GM12891 (cell line): ENCODE results near the gene BAIAP2.

Experiments used
- DNase-seq: peaks from one replicate; pipeline ENCODE4 v3.0.0; 2011; ENCODE audit warnings: low spot score; ENCODE audit not compliant: insufficient read length
- FAIRE-seq: peaks from 2 replicates; lab custom pipeline; 2011; peaks lifted over from hg19 to GRCh38; lab: Jason Lieb, UNC
- PAX5 ChIP-seq: IDR thresholded peaks from 2 replicates; pipeline ENCODE4 v1.6.1; 2011; ENCODE audit warnings: low read length, moderate library complexity, mild to moderate bottlenecking; ENCODE audit not compliant: insufficient read depth, severe bottlenecking
- POLR2A ChIP-seq: IDR thresholded peaks from 2 replicates; pipeline ENCODE4 v1.6.1; 2011; ENCODE audit warnings: low read depth, low read length, control low read depth
- POLR2AphosphoS5 ChIP-seq: IDR thresholded peaks from 2 replicates; pipeline ENCODE4 v1.6.1; 2011; ENCODE audit warnings: low read depth, low read length, control low read depth
- POU2F2 ChIP-seq: IDR thresholded peaks from 2 replicates; pipeline ENCODE4 v1.6.1; 2011; ENCODE audit warnings: low read depth, mild to moderate bottlenecking, control low read depth, low read length, moderate library complexity
- SPI1 ChIP-seq: IDR thresholded peaks from 2 replicates; pipeline ENCODE4 v1.6.1; 2011; ENCODE audit warnings: low read depth, low read length, control low read depth
- TAF1 ChIP-seq: IDR thresholded peaks from 2 replicates; pipeline ENCODE4 v1.6.1; 2011; ENCODE audit warnings: low read depth, low read length, control low read depth

The BAIAP2 gene

DNA sequence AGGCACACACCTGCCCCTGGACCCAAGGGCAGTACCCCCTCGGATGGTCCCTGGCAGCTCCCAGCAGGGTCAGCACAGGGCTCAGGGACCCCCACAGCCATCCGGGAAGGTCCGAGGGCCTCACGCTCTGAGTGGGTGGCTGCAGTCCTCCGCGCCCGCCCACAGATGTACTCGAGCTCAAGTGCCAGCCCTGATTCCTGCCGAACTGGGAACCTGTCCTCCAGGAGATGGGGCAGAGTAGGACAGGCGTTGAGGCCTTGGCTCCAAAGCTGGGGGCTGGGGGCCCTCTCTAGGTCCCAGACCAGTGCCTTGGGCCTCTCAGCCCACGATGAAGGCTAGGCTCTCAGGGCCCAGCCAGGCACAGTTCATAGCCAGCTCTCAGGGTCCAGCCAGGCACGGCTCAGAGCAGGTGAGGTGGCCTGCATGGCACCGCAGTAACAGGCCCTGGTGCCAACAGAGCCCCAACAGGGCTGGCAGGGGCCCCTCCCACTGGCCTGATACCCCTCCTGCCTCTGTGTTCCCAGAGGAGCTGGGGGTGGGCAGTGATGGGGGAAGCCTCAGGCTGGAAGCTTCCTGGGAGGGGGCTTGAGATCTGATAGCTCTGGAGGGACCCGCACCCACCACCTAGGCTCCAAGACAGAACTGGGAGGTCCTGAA, 94.9 kb downstream of the BAIAP2 start:
- no peak for TF ChIP-seq POLR2A
- no peak for TF ChIP-seq PAX5
- no peak for TF ChIP-seq POU2F2
- TF ChIP-seq POLR2AphosphoS5, result no peak
- no peak for TF ChIP-seq SPI1
- FAIRE-seq, result no peak
- no peak for DNase-seq

DNA sequence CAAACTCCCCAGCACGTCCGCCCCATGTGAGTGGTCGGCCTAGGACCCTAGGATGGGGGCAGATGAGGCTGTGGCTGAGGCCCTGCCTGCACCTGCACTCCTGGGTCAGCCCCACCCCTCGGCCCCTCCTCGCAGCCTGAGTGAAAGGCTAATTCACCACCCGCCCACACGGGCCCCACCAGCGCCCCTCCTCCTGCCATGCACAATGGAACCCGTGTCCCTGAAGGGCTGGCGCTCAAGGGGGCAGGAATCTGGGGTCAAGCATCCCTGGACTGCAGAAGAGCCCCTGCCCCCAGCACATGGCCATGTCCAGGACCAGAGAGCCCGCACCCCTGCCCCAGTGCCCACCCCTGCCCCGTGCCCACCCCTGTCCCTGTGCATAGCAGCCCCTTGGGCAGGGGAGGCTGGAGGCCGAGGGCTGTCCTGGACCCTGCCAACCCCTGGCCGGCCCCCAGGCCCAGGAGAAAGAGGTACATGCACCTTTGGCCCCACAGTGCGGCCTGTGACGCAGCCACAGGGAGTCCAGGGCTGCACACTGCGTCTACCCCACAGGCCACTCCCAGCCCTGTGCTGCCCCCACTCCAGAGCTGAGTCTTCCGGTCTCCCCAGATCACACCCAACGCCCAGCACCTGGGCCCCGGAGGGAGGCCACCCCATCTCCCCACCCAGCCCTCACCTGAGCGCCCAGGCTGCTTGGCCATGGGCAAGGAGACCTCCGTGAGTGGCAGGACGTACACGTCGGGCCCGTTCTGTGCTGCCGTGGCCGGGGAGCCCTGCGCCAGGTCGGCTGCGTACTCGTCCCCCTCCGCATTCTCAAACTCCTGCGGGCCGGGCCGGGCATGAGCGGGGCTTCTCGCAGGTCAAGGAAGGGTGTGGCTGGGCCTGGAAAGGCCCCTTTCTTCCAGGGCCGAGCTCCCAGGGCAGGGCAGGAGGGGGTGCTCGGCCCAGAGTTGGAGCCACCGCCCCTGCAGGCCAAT, 95.7 kb downstream of the BAIAP2 start:
- no peak for DNase-seq
- no peak for FAIRE-seq
- TF ChIP-seq PAX5 (no peak), POLR2AphosphoS5 (no peak), POLR2A (no peak), TAF1 (no peak), SPI1 (no peak), POU2F2 (no peak)

DNA sequence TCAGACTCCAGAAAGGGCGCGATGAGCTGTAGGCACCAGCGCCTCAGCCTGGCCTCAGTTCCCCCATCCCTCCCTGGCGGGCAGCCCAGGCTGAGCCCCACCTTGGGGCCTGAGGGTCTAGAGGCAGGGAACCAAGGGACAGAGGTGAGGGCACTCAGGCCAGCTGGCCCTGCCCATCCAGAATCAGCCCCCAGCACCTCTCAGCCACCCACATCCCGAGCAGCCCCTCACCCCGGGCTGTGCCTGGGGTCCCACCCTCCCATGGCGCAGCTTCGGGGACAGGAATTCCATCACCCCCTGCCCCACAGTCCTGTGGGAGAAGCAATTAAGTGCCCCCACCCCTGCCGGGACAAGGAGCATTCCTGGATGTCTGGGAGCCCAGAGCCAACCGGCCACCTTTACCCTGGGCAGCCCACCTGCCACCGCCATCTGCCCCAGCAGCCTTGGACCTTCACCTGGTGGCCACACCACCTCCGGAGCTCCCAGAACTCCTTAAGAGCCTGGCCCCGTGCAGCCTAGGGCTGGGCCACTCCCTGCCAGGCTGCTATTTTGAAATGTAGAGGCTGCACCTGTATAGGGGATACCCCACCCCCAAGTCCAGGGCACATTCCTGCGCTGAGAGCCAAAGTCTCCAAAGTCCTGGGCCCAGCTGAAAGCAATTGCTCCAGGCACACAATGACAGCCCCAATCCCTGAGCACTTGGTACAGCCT, 96.7 kb downstream of the BAIAP2 start:
- TF ChIP-seq POLR2AphosphoS5 (no peak), POLR2A (no peak), TAF1 (no peak), POU2F2 (no peak), SPI1 (no peak)
- no peak for FAIRE-seq
- no peak for DNase-seq

DNA sequence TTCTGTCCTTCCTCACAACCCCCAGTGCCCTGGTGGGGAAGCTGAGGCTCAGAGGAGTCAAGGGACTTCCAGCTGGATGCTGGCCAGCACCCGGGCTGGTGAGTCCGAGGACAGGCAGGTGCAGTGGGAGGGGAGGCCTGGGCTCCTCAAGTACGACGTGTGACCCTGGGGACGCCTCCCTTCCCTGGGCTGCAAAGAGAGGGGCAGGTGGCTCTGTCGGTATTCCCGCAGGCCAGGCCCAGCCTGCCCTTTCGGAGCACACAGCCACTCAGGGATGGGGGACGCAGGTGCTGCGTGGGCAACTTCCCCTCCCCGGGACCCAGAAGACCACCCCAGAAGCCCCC, 97.2 kb downstream of the BAIAP2 start:
- no peak for DNase-seq
- TF ChIP-seq PAX5 (no peak), TAF1 (no peak), POLR2AphosphoS5 (no peak), POU2F2 (no peak), SPI1 (no peak)
- no peak for FAIRE-seq

DNA sequence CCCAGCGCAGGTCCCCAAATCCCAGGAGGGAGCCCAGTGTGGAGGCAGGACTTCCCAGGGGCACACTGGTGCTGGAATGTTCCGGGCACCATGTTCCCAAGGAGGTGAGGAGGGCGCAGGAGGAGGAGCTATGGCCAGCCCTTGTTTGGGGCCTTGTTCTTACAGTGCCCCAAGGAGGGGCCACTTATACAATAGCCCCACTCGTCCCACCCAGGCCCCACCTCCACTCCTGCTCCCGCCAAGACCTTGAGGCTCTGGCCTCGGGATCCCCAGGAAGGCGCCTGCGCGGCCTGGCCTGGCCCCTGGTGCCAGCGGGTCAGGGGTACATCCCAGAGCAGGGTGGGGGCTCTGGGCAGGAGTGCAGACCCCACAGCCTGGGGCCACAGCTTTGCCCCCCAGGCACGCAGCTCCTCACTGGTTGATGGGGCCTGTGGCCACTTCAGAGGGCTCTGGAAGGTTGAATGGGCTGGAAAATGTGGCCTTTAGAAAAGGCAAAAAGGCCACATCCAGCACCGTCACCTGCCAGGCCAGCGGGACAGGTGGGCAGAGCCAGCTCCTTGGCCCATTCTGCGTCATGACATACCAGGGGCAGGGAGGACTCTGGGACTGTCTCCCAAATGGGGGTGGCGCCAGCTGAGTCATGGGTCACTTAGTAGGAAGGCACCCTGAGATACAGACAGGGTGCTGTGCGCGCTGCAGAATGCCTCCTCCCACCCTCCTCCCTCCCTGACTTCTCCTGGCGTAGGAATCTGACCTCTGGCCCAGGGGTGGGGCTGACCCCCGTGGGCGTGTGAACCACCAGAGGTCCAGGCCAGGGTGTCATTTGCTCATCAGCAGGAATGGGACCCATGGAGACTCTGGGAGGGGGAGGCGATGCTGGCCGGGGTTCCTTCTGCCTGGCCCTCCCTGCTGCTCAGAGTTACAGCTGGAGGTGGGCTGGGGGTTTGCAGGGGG, 98.1 kb downstream of the BAIAP2 start:
- FAIRE-seq (no peak), DNase-seq (no peak)
- TF ChIP-seq TAF1, result no peak
- no peak for TF ChIP-seq POU2F2
- no peak for TF ChIP-seq SPI1
- TF ChIP-seq POLR2A, result no peak
- no peak for TF ChIP-seq POLR2AphosphoS5
- TF ChIP-seq PAX5, result no peak

DNA sequence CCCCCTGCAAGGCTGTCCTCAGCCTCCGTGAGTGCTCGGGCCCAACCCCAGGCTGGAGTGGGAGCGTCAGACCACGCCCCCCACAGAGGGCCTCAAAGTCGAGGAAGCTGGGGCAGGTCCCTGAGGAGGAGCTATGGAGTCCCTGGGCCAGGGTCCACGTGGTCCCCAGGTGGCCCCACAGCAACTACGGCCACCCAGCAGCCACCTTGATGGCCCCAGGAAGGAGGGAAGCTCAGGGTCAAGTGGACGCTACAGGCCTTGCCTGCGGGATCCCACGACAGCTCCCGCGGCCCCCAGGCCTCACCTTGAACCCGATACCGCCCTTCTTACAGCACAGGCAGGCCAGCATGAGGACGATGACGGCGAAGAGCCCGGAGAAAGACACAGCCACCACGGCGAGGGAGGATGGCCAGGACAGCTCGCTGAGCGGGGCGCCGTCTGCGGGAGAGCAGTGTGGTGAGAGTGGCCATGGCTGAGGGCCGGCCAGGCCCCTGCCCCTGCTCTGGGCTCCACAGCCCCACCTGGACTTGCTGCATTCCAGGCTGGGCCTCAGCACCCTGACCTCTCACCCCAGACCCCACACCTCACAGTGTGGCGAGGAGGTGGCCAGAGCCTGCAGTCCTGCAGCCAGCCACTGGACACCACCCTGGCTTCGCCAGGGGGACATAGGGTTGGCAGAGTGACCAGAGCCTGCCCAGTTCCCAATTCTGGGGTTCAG, 99.3 kb downstream of the BAIAP2 start:
- FAIRE-seq (no peak), DNase-seq (no peak)
- TF ChIP-seq PAX5 (no peak), POLR2A (no peak), POU2F2 (no peak), POLR2AphosphoS5 (no peak), SPI1 (no peak), TAF1 (no peak)

DNA sequence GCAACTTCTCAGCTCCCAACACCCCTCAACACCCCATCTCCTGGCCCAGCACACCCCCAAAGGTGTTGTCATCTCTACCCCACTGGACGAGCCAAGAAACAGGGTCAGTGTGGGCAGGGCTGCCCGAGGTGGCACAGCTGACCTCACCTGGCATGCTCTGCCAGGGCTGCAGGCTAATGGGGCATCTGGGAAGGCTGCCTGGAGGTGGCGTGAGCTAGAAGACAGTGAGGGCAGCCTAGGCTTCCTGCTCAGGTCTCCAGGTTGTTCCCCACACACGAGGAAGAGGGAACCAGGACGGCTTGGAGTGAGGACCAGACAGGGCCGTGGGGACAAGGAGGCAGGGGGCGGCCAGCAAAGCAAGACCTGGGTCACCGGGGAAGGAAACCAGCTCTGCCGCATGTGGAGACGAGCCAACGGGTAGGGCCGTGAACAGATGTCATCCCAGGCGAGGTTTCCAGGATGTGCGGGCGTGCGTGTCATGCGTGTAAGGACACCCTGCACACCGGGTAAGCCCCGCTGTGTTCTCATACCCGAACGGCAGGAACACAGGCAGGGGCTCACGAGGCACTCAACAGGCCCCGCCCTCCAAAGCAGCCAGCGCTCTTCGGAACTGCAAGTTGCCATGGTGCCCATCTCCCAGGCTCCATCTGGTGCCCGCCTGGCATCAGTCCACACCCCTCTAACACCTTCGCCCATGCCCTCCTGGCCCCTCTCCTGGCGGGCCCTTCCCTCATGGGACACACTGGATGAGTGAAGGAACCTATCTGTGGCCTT, 100.7 kb downstream of the BAIAP2 start:
- FAIRE-seq, result no peak
- TF ChIP-seq POLR2AphosphoS5 (no peak), POU2F2 (no peak), SPI1 (no peak)
- no peak for DNase-seq
